Right lung (tissue), 10 donors: ENCODE data around the gene PARK7. TPM values are rescaled to one million over a fixed set of nuclear protein-coding genes. Genes with fewer than 3 reads are reported as not detected.
A peak's percentile ranks its signal among the peaks of the same experiment; 100 is the strongest.
"Not testable (repeated sequence)": the region's sequence is repeated elsewhere in the genome, so short reads cannot be mapped to it uniquely, and the experiment has no call there.

Source experiments
- DNase-seq, 2 donors: peaks; one replicate each; pipeline ENCODE4 v3.0.0-alpha.2; 2013
- long read RNA-seq, 8 donors: transcript quantifications; one replicate each; lab custom pipeline, GENCODE V29; 2026
- polyA plus RNA-seq, 5 donors: library from polyadenylated mRNA; unstranded; fragments of 120-200 nt; gene quantifications; one replicate each; pipeline versions ENCODE4 v1.2.1 to v1.2.3, GENCODE V29; 2013; ENCODE audit warnings: inconsistent platforms in 1 of 5, low replicate concordance in 1 of 5; ENCODE audit not compliant: insufficient read length in 5 of 5, insufficient read depth in 1 of 5

Gene PARK7
- 100 to 1,000 TPM; 270 to 347 (median 299) TPM for polyA plus RNA-seq
- long read RNA-seq, donor 1, transcript PARK7-201 (7 exons, 949 nt), result minor isoform, 102 of 312 reads
- long read RNA-seq, donor 1, transcript PARK7-209 (7 exons, 1,088 nt), result major isoform, 104 of 312 reads
- long read RNA-seq, donor 1, partial matches to known transcripts, result 103 of 312 reads
- long read RNA-seq, donor 1, other reads (novel, unspliced or antisense), result 0 of 312 reads
- long read RNA-seq, donor 2, transcript PARK7-209 (7 exons, 1,088 nt), result minor isoform, 63 of 174 reads
- long read RNA-seq, donor 2, transcript PARK7-201 (7 exons, 949 nt), result major isoform, 69 of 174 reads
- long read RNA-seq, donor 2, partial matches to known transcripts, result 42 of 174 reads
- long read RNA-seq, donor 2, other reads (novel, unspliced or antisense), result 0 of 174 reads
- long read RNA-seq, donor 3, transcript PARK7-201 (7 exons, 949 nt), result major isoform, 75 of 156 reads
- long read RNA-seq, donor 3, transcript PARK7-209 (7 exons, 1,088 nt), result minor isoform, 51 of 156 reads
- long read RNA-seq, donor 3, partial matches to known transcripts, result 30 of 156 reads
- long read RNA-seq, donor 3, other reads (novel, unspliced or antisense), result 0 of 156 reads
- long read RNA-seq, donor 4, transcript PARK7-209 (7 exons, 1,088 nt), result minor isoform, 23 of 78 reads
- long read RNA-seq, donor 4, transcript PARK7-201 (7 exons, 949 nt), result major isoform, 38 of 78 reads
- long read RNA-seq, donor 4, partial matches to known transcripts, result 16 of 78 reads
- long read RNA-seq, donor 4, other reads (novel, unspliced or antisense), result 0 of 78 reads
- long read RNA-seq, donor 5, transcript PARK7-201 (7 exons, 949 nt), result minor isoform, 96 of 259 reads
- long read RNA-seq, donor 5, transcript PARK7-209 (7 exons, 1,088 nt), result major isoform, 106 of 259 reads
- long read RNA-seq, donor 5, partial matches to known transcripts, result 46 of 259 reads
- long read RNA-seq, donor 5, other reads (novel, unspliced or antisense), result 10 of 259 reads
- long read RNA-seq, donor 6, transcript PARK7-209 (7 exons, 1,088 nt), result major isoform, 111 of 266 reads
- long read RNA-seq, donor 6, transcript PARK7-201 (7 exons, 949 nt), result minor isoform, 100 of 266 reads
- long read RNA-seq, donor 6, partial matches to known transcripts, result 44 of 266 reads
- long read RNA-seq, donor 6, other reads (novel, unspliced or antisense), result 8 of 266 reads
- long read RNA-seq, donor 7, transcript PARK7-201 (7 exons, 949 nt), result minor isoform, 59 of 152 reads
- long read RNA-seq, donor 7, transcript PARK7-209 (7 exons, 1,088 nt), result major isoform, 82 of 152 reads
- long read RNA-seq, donor 7, partial matches to known transcripts, result 9 of 152 reads
- long read RNA-seq, donor 7, other reads (novel, unspliced or antisense), result 0 of 152 reads
- long read RNA-seq, donor 8, transcript PARK7-209 (7 exons, 1,088 nt), result minor isoform, 23 of 74 reads
- long read RNA-seq, donor 8, transcript PARK7-201 (7 exons, 949 nt), result major isoform, 43 of 74 reads
- long read RNA-seq, donor 8, partial matches to known transcripts, result 8 of 74 reads
- long read RNA-seq, donor 8, other reads (novel, unspliced or antisense), result 0 of 74 reads

GRCh38 chr1:7961216-7962013 is at the start of gene PARK7:
PARK7 (plus strand) TSS chr1:7961711; CDS start chr1:7962786, 1,075 bp downstream.
- peak; percentile 99 to 100 for DNase-seq

- no peak for DNase-seq
Observed at GRCh38 chr1:7912145-7912544, 49.4 kb upstream of the PARK7 start.

GRCh38 chr1:7912743-7913557 is 48.6 kb upstream of the PARK7 start:
- no peak for DNase-seq

GRCh38 chr1:7915826-7916500 is 45.5 kb upstream of the PARK7 start:
- DNase-seq, result no peak

- DNase-seq, result no peak
Observed at GRCh38 chr1:7916501-7916830, 45.0 kb upstream of the PARK7 start.

- not testable (repeated sequence) for DNase-seq
Observed at GRCh38 chr1:7917971-7918370, 43.5 kb upstream of the PARK7 start.

GRCh38 chr1:7919880-7920279 is 41.6 kb upstream of the PARK7 start:
- no peak for DNase-seq

GRCh38 chr1:7921796-7922195 is 39.7 kb upstream of the PARK7 start:
- DNase-seq, result no peak

GRCh38 chr1:7922301-7922700 is 39.2 kb upstream of the PARK7 start:
- no peak for DNase-seq

GRCh38 chr1:7927061-7927460 is 34.5 kb upstream of the PARK7 start:
- not testable (repeated sequence) for DNase-seq

- no peak for DNase-seq
Observed at GRCh38 chr1:7928247-7928646, 33.3 kb upstream of the PARK7 start.

GRCh38 chr1:7929637-7930036 is 31.9 kb upstream of the PARK7 start:
- DNase-seq, result no peak

- no peak for DNase-seq
Observed at GRCh38 chr1:7930645-7931445, 30.7 kb upstream of the PARK7 start.

GRCh38 chr1:7931446-7931812 is 30.1 kb upstream of the PARK7 start:
- DNase-seq, result no peak

GRCh38 chr1:7932524-7933138 is 28.9 kb upstream of the PARK7 start:
- no peak for DNase-seq

GRCh38 chr1:7938070-7938469 is 23.4 kb upstream of the PARK7 start:
- no peak for DNase-seq

- DNase-seq, result no peak
Observed at GRCh38 chr1:7940034-7940433, 21.5 kb upstream of the PARK7 start.
